SK-N-SH (cell line): ENCODE measurements around the gene SMIM27. TPM values are rescaled to one million over a fixed set of nuclear protein-coding genes. Genes with fewer than 3 reads are reported as not detected.

Source experiments
- CTCF ChIA-PET: fragments of 300-600, 350-600 bp; formaldehyde crosslinking; extraction: SDS; loops from one replicate; lab custom pipeline; 2021; lab: Yijun Ruan, JAX
- POLR2A ChIA-PET: fragments of 350-600 bp; sonication (Branson Sonifier 250); formaldehyde crosslinking; extraction: SDS; loops from one replicate; lab custom pipeline; 2020; ENCODE audit warnings: antibody characterized with exemption, inconsistent platforms; lab: Yijun Ruan, JAX
- DNase-seq: peaks from one replicate; pipeline ENCODE4 v3.0.0; 2012
- H2AFZ ChIP-seq: fragments of 200-600 bp; sonication (generic); 2 replicates; pipeline ENCODE4 v1.8.1; 2016; ENCODE audit warnings: antibody characterized with exemption, mild to moderate bottlenecking, low read depth
- H3F3A ChIP-seq: fragments of 200-600 bp; sonication (generic); replicated peaks from 2 replicates; pipeline ENCODE3; 2016; ENCODE audit warnings: antibody characterized with exemption, mild to moderate bottlenecking; ENCODE audit not compliant: insufficient read depth
- H3K27ac ChIP-seq, 2 experiments: fragments of 200-500 bp in 1 of 2; fragments of 200-600 bp in 1 of 2; sonication (Bioruptor generic) in 1 of 2; sonication (generic), shearing (Covaris generic) in 1 of 2; 2 replicates each; pipeline versions ENCODE4 v1.5.1 to v1.6.1; 2014 to 2016; ENCODE audit warnings: low read depth in 2 of 2, inconsistent platforms in 1 of 2, low read length in 1 of 2, mild to moderate bottlenecking in 1 of 2, mixed read lengths in 1 of 2
- H3K27me3 ChIP-seq: fragments of 200-600 bp; sonication (generic), shearing (Covaris generic); 2 replicates; pipeline ENCODE4 v1.6.1; 2016; ENCODE audit warnings: mixed run types; ENCODE audit not compliant: insufficient read depth
- H3K36me3 ChIP-seq, 2 experiments: fragments of 200-500 bp in 1 of 2; fragments of 200-600 bp in 1 of 2; sonication (Bioruptor generic) in 1 of 2; sonication (generic) in 1 of 2; replicated peaks in 1 of 2; 2 replicates each; pipeline versions ENCODE3 to v1.5.1; 2014 to 2016; ENCODE audit warnings: low read length in 1 of 2, mild to moderate bottlenecking in 1 of 2; ENCODE audit not compliant: insufficient read depth in 2 of 2, control insufficient read depth in 1 of 2
- H3K4me1 ChIP-seq, 2 experiments: fragments of 200-500 bp in 1 of 2; fragments of 200-600 bp in 1 of 2; sonication (Bioruptor generic) in 1 of 2; sonication (generic), shearing (Covaris generic) in 1 of 2; 2 replicates each; pipeline versions ENCODE4 v1.5.1 to v1.6.1; 2014 to 2016; ENCODE audit warnings: low read depth in 1 of 2, low read length in 1 of 2, mixed run types in 1 of 2; ENCODE audit not compliant: insufficient read depth in 2 of 2, control insufficient read depth in 1 of 2
- H3K4me2 ChIP-seq: fragments of 200-600 bp; sonication (generic), shearing (Covaris generic); 2 replicates; pipeline ENCODE4 v1.6.1; 2017; ENCODE audit warnings: mixed run types
- H3K4me3 ChIP-seq, 2 experiments: fragments of 200-500 bp in 1 of 2; fragments of 200-600 bp in 1 of 2; sonication (Bioruptor generic) in 1 of 2; sonication (generic), shearing (Covaris generic) in 1 of 2; 2 replicates each; pipeline versions ENCODE4 v1.5.1 to v1.8.1; 2014 to 2016; ENCODE audit warnings: low read depth in 2 of 2, inconsistent platforms in 1 of 2, low read length in 1 of 2, mild to moderate bottlenecking in 1 of 2, mixed read lengths in 1 of 2, moderate library complexity in 1 of 2
- H3K79me2 ChIP-seq: fragments of 200-600 bp; sonication (generic); 2 replicates; pipeline ENCODE4 v1.8.1; 2017; ENCODE audit warnings: mild to moderate bottlenecking; ENCODE audit not compliant: insufficient read depth
- H3K9ac ChIP-seq: fragments of 200-600 bp; sonication (generic); 2 replicates; pipeline ENCODE4 v1.6.1; 2017; ENCODE audit warnings: mixed run types
- H3K9me2 ChIP-seq: fragments of 200-600 bp; sonication (generic); 2 replicates; pipeline ENCODE4 v1.6.1; 2017; ENCODE audit warnings: mixed run types
- H3K9me3 ChIP-seq: fragments of 200-600 bp; sonication (generic); 2 replicates; pipeline ENCODE4 v1.6.1; 2017; ENCODE audit warnings: mixed run types, mild to moderate bottlenecking, moderate library complexity
- H4K20me1 ChIP-seq: fragments of 200-600 bp; sonication (generic); 2 replicates; pipeline ENCODE4 v1.6.1; 2017; ENCODE audit warnings: mild to moderate bottlenecking, mixed run types; ENCODE audit not compliant: insufficient read depth
- CHD2 ChIP-seq: fragments of 150-350 bp; IDR thresholded peaks from 2 replicates; pipeline ENCODE4 v1.6.1; 2018; ENCODE audit warnings: low read length; ENCODE audit not compliant: partially characterized antibody
- CTCF ChIP-seq: fragments of 200-600 bp; sonication (generic); IDR thresholded peaks from 2 replicates; pipeline ENCODE4 v1.6.1; 2017; ENCODE audit warnings: antibody characterized with exemption, mild to moderate bottlenecking, moderate library complexity
- EP300 ChIP-seq, 2 experiments: IDR thresholded peaks; 2 replicates each; pipeline versions ENCODE4 v1.4.0 to v1.6.1; 2012; ENCODE audit warnings: borderline replicate concordance in 1 of 2, low read depth in 1 of 2, low read length in 1 of 2
- FOXJ3 ChIP-seq: sonication (generic); formaldehyde crosslinking; IDR thresholded peaks from 2 replicates; pipeline ENCODE4 v1.5.1; 2020; ENCODE audit warnings: mild to moderate bottlenecking, missing genetic modification reagents
- FOXM1 ChIP-seq: IDR thresholded peaks from 2 replicates; pipeline ENCODE4 v1.4.0; 2012; ENCODE audit warnings: low read depth, mild to moderate bottlenecking
- GABPA ChIP-seq: IDR thresholded peaks from 2 replicates; pipeline ENCODE4 v1.4.0; 2012; ENCODE audit warnings: low read depth, mild to moderate bottlenecking
- IRF3 ChIP-seq: fragments of 150-350 bp; IDR thresholded peaks from 2 replicates; pipeline ENCODE4 v1.6.1; 2016; ENCODE audit warnings: mild to moderate bottlenecking, low read depth, low read length
- MAX ChIP-seq: IDR thresholded peaks from 2 replicates; pipeline ENCODE4 v1.4.0; 2012; ENCODE audit warnings: low read depth
- PBX3 ChIP-seq: IDR thresholded peaks from 2 replicates; pipeline ENCODE4; 2012
- POLR2AphosphoS5 ChIP-seq: IDR thresholded peaks from 2 replicates; pipeline ENCODE4 v1.6.1; 2012; ENCODE audit warnings: low read depth, low read length
- RCOR1 ChIP-seq: fragments of 150-350 bp; IDR thresholded peaks from 2 replicates; pipeline ENCODE4 v1.6.1; 2017; ENCODE audit warnings: antibody characterized with exemption, low read length
- REST ChIP-seq: IDR thresholded peaks from 2 replicates; pipeline ENCODE4 v1.6.1; 2012; ENCODE audit warnings: mild to moderate bottlenecking, low read depth, low read length, moderate library complexity
- RFX5 ChIP-seq: IDR thresholded peaks from 2 replicates; pipeline ENCODE4 v1.6.1; 2012; ENCODE audit warnings: mild to moderate bottlenecking, improper control_type of control experiment, low read length
- TAF1 ChIP-seq: IDR thresholded peaks from 2 replicates; pipeline ENCODE4 v1.6.1; 2012; ENCODE audit warnings: low read depth, mild to moderate bottlenecking, low read length, moderate library complexity, borderline replicate concordance
- TEAD4 ChIP-seq: IDR thresholded peaks from 2 replicates; pipeline ENCODE4 v1.4.0; 2012; ENCODE audit warnings: mild to moderate bottlenecking, borderline replicate concordance; ENCODE audit not compliant: insufficient read depth
- YY1 ChIP-seq: IDR thresholded peaks from 2 replicates; pipeline ENCODE4 v1.4.0; 2012; ENCODE audit warnings: low read depth, mild to moderate bottlenecking
- WGBS: methylation state at CpG from one replicate; pipeline ENCODE4 v1.1.6; 2017; ENCODE audit warnings: low lambda C conversion rate; 5-methylcytosine and 5-hydroxymethylcytosine counted together
- polyA plus RNA-seq, 3 experiments: library from polyadenylated mRNA; depleted of rRNA; stranded (reverse); fragments of >200 nt; gene quantifications; 2 replicates each; pipeline ENCODE4 v1.2.3, GENCODE V29; 2012
- TF ChIP-seq, protein P1 (sequence below): IDR thresholded peaks from 2 replicates; pipeline ENCODE4 v1.4.0; 2012; ENCODE audit warnings: low read depth, borderline replicate concordance
- TF ChIP-seq, protein P2 (sequence below): fragments of 150-350 bp; IDR thresholded peaks from 2 replicates; pipeline ENCODE4 v1.6.1; 2017; ENCODE audit warnings: antibody characterized with exemption, low read length, low read depth, borderline replicate concordance

Gene SMIM27
- polyA plus RNA-seq, 1 of the 3 experiments (the other 2 are of a cell fraction), result 6.0 TPM

DNA sequence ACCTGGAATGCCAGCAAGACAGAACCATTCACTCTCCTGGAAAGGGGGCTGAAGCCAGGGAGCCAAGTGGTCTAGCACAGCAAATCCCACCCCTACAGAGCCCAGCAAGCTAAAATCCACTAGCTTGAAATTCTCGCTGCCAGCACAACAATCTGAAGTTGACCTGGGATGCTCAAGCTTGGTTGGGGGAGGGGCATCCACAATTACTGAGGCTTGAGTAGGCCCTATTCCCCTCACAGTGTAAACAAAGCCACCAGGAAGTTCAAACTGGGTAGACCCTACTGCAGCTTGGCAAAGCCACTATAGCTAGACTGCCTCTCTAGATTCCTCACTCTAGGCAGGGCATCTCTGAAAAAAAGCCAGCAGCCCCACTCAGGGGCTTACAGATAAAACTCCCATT is 43.4 kb upstream of the SMIM27 start:
- 0 out of 2 replicates have a peak, but pooled peaks cover 4% of the 10 kb centered on the region for H3K9me2 ChIP-seq
- CTCF ChIA-PET, result interaction anchor here (1.4 to 2.5 kb wide), 4 partner anchors 17 to 130 kb away, joined by 3 to 6 read pairs (median 4); partner anchors contain the start of gene RIGI
- WGBS, result 100% methylated on average over 1 of the region's 1 CpG

More for the DNA sequence above, 43.4 kb upstream of the SMIM27 start:
- H3K27me3 ChIP-seq, result no peaks in the 10 kb centered on the region
- TF ChIP-seq YY1 (no peak), IRF3 (no peak), TAF1 (no peak), GABPA (no peak), FOXJ3 (CRISPR knock-in tag) (no peak), RFX5 (no peak), CHD2 (no peak), MAX (no peak), REST (no peak), POLR2AphosphoS5 (no peak), FOXM1 (no peak), EP300 (IDR thresholded peaks at IDR 0.05; ENCODE audit: borderline replicate concordance in 1 of 2, low read depth in 1 of 2, low read length in 1 of 2) (no peak), PBX3 (no peak), RCOR1 (no peak), TEAD4 (no peak), CTCF (no peak)
- TF ChIP-seq, protein P1, sequence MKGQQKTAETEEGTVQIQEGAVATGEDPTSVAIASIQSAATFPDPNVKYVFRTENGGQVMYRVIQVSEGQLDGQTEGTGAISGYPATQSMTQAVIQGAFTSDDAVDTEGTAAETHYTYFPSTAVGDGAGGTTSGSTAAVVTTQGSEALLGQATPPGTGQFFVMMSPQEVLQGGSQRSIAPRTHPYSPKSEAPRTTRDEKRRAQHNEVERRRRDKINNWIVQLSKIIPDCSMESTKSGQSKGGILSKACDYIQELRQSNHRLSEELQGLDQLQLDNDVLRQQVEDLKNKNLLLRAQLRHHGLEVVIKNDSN, result no peak
- TF ChIP-seq, protein P2, sequence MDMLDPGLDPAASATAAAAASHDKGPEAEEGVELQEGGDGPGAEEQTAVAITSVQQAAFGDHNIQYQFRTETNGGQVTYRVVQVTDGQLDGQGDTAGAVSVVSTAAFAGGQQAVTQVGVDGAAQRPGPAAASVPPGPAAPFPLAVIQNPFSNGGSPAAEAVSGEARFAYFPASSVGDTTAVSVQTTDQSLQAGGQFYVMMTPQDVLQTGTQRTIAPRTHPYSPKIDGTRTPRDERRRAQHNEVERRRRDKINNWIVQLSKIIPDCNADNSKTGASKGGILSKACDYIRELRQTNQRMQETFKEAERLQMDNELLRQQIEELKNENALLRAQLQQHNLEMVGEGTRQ, result no peak
- POLR2A ChIA-PET, result no interaction called here
- H3K79me2 ChIP-seq, result no peaks in the 10 kb centered on the region
- H3K9me3 ChIP-seq, result no peaks in the 10 kb centered on the region
- no peaks in the 10 kb centered on the region for H4K20me1 ChIP-seq
- H3F3A ChIP-seq, result peaks cover 9% of the 10 kb centered on the region
- H3K4me1 ChIP-seq, result no peaks in the 10 kb centered on the region
- H3K4me2 ChIP-seq, result no peak overlapping the region
- DNase-seq, result no peak
- no peak overlapping the region for H3K27ac ChIP-seq
- H2AFZ ChIP-seq, result no peak overlapping the region
- no peak overlapping the region for H3K4me3 ChIP-seq
- no peaks in the 10 kb centered on the region for H3K36me3 ChIP-seq
- no peak overlapping the region for H3K9ac ChIP-seq
